Measurements from ENCODE around the gene CFAP77.

DNA sequence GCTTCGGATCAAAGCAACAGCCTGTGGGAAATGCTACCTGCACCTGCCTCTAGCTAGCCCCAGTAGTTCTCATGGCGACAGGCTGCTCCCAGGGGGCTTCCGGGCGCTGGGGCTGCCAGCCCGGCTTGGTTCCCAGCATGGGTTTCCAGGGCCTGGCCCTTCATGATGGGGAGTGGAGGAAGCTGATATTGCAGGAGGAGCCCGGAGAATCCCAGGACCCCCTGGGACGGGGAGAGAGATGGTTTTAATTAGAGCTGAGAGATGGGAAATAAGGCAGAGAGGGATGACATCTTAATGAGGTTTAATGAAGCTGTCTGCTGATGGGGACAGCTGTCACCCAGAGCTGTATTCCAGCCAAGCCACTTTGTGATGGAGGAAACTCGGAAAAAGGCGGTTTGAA lies 78.6 kb downstream of the CFAP77 start:
- TF ChIP-seq, protein P1, sequence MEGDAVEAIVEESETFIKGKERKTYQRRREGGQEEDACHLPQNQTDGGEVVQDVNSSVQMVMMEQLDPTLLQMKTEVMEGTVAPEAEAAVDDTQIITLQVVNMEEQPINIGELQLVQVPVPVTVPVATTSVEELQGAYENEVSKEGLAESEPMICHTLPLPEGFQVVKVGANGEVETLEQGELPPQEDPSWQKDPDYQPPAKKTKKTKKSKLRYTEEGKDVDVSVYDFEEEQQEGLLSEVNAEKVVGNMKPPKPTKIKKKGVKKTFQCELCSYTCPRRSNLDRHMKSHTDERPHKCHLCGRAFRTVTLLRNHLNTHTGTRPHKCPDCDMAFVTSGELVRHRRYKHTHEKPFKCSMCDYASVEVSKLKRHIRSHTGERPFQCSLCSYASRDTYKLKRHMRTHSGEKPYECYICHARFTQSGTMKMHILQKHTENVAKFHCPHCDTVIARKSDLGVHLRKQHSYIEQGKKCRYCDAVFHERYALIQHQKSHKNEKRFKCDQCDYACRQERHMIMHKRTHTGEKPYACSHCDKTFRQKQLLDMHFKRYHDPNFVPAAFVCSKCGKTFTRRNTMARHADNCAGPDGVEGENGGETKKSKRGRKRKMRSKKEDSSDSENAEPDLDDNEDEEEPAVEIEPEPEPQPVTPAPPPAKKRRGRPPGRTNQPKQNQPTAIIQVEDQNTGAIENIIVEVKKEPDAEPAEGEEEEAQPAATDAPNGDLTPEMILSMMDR (IDR thresholded peaks at IDR 0.05) = no peak
- TF ChIP-seq ZFX (IDR thresholded peaks at IDR 0.05; ENCODE audit: borderline replicate concordance) = no peak

Data from 22Rv1 (cell line).